K562 (cell line): ENCODE measurements around the gene INSIG1. TPM values are rescaled to one million over a fixed set of nuclear protein-coding genes. Genes with fewer than 3 reads are reported as not detected.

ENCODE experiments used
- ARID4B ChIP-seq: sonication (generic); formaldehyde crosslinking; IDR thresholded peaks from 2 replicates; pipeline ENCODE4 v1.8.0; 2022; ENCODE audit warnings: mild to moderate bottlenecking, missing genetic modification reagents
- CBX3 ChIP-seq, 2 experiments: IDR thresholded peaks; 1 replicate in 1 of 2; 2 replicates in 1 of 2; pipeline ENCODE4 v1.6.1; 2012; ENCODE audit warnings: inconsistent platforms in 2 of 2, low read length in 2 of 2, borderline replicate concordance in 1 of 2, control low read depth in 1 of 2
- CREB1 ChIP-seq, 2 experiments: sonication (generic) in 1 of 2; formaldehyde crosslinking in 1 of 2; IDR thresholded peaks; 2 replicates each; pipeline versions ENCODE4 v1.6.1 to v1.8.0; 2012 to 2022; ENCODE audit warnings: inconsistent platforms in 1 of 2, mild to moderate bottlenecking in 1 of 2, missing genetic modification reagents in 1 of 2, moderate library complexity in 1 of 2
- E4F1 ChIP-seq: fragments of 250-450 bp; sonication (Bioruptor Pico); IDR thresholded peaks from 2 replicates; pipeline ENCODE4 v1.5.0; 2021; ENCODE audit warnings: mild to moderate bottlenecking, borderline replicate concordance
- EHMT2 ChIP-seq: fragments of 450-650 bp; IDR thresholded peaks from 2 replicates; pipeline ENCODE4 v1.6.1; 2018; ENCODE audit warnings: antibody characterized with exemption
- GABPB1 ChIP-seq: sonication (generic); formaldehyde crosslinking; IDR thresholded peaks from 2 replicates; pipeline ENCODE4 v1.8.0; 2022; ENCODE audit warnings: mild to moderate bottlenecking, missing genetic modification reagents
- GTF2F1 ChIP-seq: IDR thresholded peaks from 2 replicates; pipeline ENCODE4 v1.6.1; 2011; ENCODE audit warnings: low read depth, low read length, improper control_type of control experiment
- HDAC3 ChIP-seq: fragments of 450-650 bp; IDR thresholded peaks from 2 replicates; pipeline ENCODE4 v1.6.1; 2018; ENCODE audit warnings: borderline replicate concordance, mild to moderate bottlenecking, moderate library complexity; ENCODE audit not compliant: partially characterized antibody
- HNRNPL ChIP-seq: fragments of 200-400 bp; formaldehyde crosslinking; IDR thresholded peaks from 2 replicates; pipeline ENCODE4 v1.6.1; 2017; ENCODE audit warnings: low read depth, mild to moderate bottlenecking, low read length
- MIER1 ChIP-seq: fragments of 450-650 bp; IDR thresholded peaks from 2 replicates; pipeline ENCODE4 v1.6.1; 2016; ENCODE audit warnings: antibody characterized with exemption, mild to moderate bottlenecking, low read depth
- PHF21A ChIP-seq: fragments of 450-650 bp; IDR thresholded peaks from 2 replicates; pipeline ENCODE4 v1.6.1; 2017; ENCODE audit warnings: low read depth, borderline replicate concordance
- POLR2AphosphoS2 ChIP-seq: IDR thresholded peaks from 2 replicates; pipeline ENCODE4 v1.6.1; 2012; ENCODE audit warnings: low read length, improper control_type of control experiment
- RBBP5 ChIP-seq: fragments of 200-600 bp; sonication (generic); IDR thresholded peaks from 2 replicates; pipeline ENCODE4 v1.6.1; 2012; ENCODE audit warnings: borderline replicate concordance, mild to moderate bottlenecking, low read length, control low read depth, inconsistent platforms; ENCODE audit not compliant: insufficient read depth, poor library complexity, severe bottlenecking
- SIX5 ChIP-seq, 2 experiments: IDR thresholded peaks; 2 replicates each; pipeline ENCODE4 v1.6.1; 2011; ENCODE audit warnings: low read length in 2 of 2, borderline replicate concordance in 1 of 2, low read depth in 1 of 2, mild to moderate bottlenecking in 1 of 2, moderate library complexity in 1 of 2; ENCODE audit not compliant: insufficient read depth in 1 of 2
- SOX6 ChIP-seq: fragments of 450-650 bp; IDR thresholded peaks from 2 replicates; pipeline ENCODE4 v1.6.1; 2014; ENCODE audit warnings: mild to moderate bottlenecking
- SRSF9 ChIP-seq: fragments of 200-400 bp; formaldehyde crosslinking; IDR thresholded peaks from 2 replicates; pipeline ENCODE4 v1.6.1; 2017; ENCODE audit warnings: low read depth, low read length, borderline replicate concordance
- TEAD4 ChIP-seq, 2 experiments: sonication (generic) in 1 of 2; formaldehyde crosslinking in 1 of 2; IDR thresholded peaks; 2 replicates each; pipeline versions ENCODE4 v1.6.1 to v1.8.0; 2012 to 2022; ENCODE audit warnings: borderline replicate concordance in 1 of 2, inconsistent platforms in 1 of 2, low read length in 1 of 2, mild to moderate bottlenecking in 1 of 2, missing genetic modification reagents in 1 of 2
- ZBTB26 ChIP-seq: fragments of 450-650 bp; formaldehyde crosslinking; IDR thresholded peaks from 2 replicates; pipeline ENCODE4 v1.4.0; 2022; ENCODE audit warnings: missing genetic modification characterization
- ZNF316 ChIP-seq: fragments of 450-650 bp; IDR thresholded peaks from 2 replicates; pipeline ENCODE4 v1.6.1; 2016
- polyA plus RNA-seq, 8 experiments: library from polyadenylated mRNA; depleted of rRNA in 4 of 8; stranded (reverse) in 5 of 8; unstranded in 3 of 8; fragments of >200 nt; fragmentation: Nextera tagmentation in 2 of 8; fragmentation: Illumina TruSeq in 1 of 8; extraction: Ambion mirVana in 2 of 8; extraction: Trizol in 1 of 8; gene quantifications; 2 replicates each; pipeline versions ENCODE4 v1.2.1 to v1.2.3, GENCODE V29; 2011 to 2014; ENCODE audit warnings: inconsistent platforms in 1 of 8, missing spikeins in 1 of 8
- total RNA-seq, 7 experiments: library from RNA; depleted of rRNA in 6 of 7; stranded (reverse); fragments of >200 nt in 6 of 7; fragmentation: Illumina TruSeq in 2 of 7; extraction: Trizol in 2 of 7; gene quantifications; 2 replicates each; pipeline versions ENCODE4 v1.2.1 to v1.2.3, GENCODE V29; 2011 to 2021; ENCODE audit warnings: low replicate concordance in 1 of 7

Gene INSIG1
- total and polyA plus RNA-seq, 9 of the 15 experiments (the other 6 are each of a cell fraction or from before 2014, with no cell fraction given) = 57.1 to 787 (median 238) TPM

- TF ChIP-seq ARID4B (CRISPR knock-in tag) (peak; percentile 30), EHMT2 (no peak), ZNF316 (peak; percentile 57), HNRNPL (peak; percentile 54; the same call in 1 of the 2 replicates), ZBTB26 (CRISPR knock-in tag) (no peak), RBBP5 (peak; percentile 12), TEAD4 (IDR thresholded peaks at IDR 0.05; ENCODE audit: low read length) (0 out of 2 replicates have a peak, but pooled peaks have one; percentile 7), TEAD4 (CRISPR knock-in tag; IDR thresholded peaks at IDR 0.05; ENCODE audit: borderline replicate concordance) (no peak; the same call in 1 of the 2 replicates), GABPB1 (CRISPR knock-in tag) (no peak), MIER1 (no peak; the same call in 1 of the 2 replicates), PHF21A (0 out of 2 replicates have a peak, but pooled peaks have one; percentile 7), CREB1 (IDR thresholded peaks at IDR 0.05) (no peak), CREB1 (CRISPR knock-in tag; IDR thresholded peaks at IDR 0.05) (peak; percentile 45; the same call in 1 of the 2 replicates), GTF2F1 (0 out of 2 replicates have a peak, but pooled peaks have one; percentile 50), POLR2AphosphoS2 (0 out of 2 replicates have a peak, but pooled peaks have one; percentile 62), E4F1 (no peak), SRSF9 (no peak), SOX6 (no peak), CBX3 (IDR thresholded peaks at IDR 0.05; ENCODE audit: borderline replicate concordance in 1 of 2, low read length in 2 of 2) (no peak), HDAC3 (no peak), SIX5 (IDR thresholded peaks at IDR 0.05; ENCODE audit: borderline replicate concordance in 1 of 2, insufficient read depth in 1 of 2, low read depth in 1 of 2, low read length in 2 of 2) (no peak)
Observed at GRCh38 chr7:155296788-155297516, 726 bp upstream of the INSIG1 start (continued).
